ENCODE results near the gene SYNJ2. TPM values are rescaled to one million over a fixed set of nuclear protein-coding genes. Genes with fewer than 3 reads are reported as not detected.

The SYNJ2 gene
- total and polyA plus RNA-seq, 2 experiments from 2014 or later = 2.8 to 5.6 TPM

DNA sequence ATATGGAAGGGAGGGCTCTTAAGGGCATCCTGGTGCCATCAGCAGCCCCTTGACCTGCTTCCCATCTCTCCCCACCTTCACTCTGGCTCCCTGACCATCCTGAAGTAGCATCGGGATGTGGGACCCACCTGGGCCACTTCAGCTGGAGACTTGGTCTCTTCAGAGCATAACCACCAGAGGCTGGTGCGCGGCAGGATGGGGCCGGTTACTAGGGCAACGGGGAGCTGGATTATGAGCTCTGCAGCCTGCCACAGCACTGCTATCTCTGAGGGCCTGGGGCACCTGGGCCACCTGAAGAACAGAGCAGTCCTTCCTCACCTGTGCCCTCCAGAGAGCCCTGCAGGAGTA is 79.7 kb downstream of the SYNJ2 start (continued):
- TF ChIP-seq, protein P1, sequence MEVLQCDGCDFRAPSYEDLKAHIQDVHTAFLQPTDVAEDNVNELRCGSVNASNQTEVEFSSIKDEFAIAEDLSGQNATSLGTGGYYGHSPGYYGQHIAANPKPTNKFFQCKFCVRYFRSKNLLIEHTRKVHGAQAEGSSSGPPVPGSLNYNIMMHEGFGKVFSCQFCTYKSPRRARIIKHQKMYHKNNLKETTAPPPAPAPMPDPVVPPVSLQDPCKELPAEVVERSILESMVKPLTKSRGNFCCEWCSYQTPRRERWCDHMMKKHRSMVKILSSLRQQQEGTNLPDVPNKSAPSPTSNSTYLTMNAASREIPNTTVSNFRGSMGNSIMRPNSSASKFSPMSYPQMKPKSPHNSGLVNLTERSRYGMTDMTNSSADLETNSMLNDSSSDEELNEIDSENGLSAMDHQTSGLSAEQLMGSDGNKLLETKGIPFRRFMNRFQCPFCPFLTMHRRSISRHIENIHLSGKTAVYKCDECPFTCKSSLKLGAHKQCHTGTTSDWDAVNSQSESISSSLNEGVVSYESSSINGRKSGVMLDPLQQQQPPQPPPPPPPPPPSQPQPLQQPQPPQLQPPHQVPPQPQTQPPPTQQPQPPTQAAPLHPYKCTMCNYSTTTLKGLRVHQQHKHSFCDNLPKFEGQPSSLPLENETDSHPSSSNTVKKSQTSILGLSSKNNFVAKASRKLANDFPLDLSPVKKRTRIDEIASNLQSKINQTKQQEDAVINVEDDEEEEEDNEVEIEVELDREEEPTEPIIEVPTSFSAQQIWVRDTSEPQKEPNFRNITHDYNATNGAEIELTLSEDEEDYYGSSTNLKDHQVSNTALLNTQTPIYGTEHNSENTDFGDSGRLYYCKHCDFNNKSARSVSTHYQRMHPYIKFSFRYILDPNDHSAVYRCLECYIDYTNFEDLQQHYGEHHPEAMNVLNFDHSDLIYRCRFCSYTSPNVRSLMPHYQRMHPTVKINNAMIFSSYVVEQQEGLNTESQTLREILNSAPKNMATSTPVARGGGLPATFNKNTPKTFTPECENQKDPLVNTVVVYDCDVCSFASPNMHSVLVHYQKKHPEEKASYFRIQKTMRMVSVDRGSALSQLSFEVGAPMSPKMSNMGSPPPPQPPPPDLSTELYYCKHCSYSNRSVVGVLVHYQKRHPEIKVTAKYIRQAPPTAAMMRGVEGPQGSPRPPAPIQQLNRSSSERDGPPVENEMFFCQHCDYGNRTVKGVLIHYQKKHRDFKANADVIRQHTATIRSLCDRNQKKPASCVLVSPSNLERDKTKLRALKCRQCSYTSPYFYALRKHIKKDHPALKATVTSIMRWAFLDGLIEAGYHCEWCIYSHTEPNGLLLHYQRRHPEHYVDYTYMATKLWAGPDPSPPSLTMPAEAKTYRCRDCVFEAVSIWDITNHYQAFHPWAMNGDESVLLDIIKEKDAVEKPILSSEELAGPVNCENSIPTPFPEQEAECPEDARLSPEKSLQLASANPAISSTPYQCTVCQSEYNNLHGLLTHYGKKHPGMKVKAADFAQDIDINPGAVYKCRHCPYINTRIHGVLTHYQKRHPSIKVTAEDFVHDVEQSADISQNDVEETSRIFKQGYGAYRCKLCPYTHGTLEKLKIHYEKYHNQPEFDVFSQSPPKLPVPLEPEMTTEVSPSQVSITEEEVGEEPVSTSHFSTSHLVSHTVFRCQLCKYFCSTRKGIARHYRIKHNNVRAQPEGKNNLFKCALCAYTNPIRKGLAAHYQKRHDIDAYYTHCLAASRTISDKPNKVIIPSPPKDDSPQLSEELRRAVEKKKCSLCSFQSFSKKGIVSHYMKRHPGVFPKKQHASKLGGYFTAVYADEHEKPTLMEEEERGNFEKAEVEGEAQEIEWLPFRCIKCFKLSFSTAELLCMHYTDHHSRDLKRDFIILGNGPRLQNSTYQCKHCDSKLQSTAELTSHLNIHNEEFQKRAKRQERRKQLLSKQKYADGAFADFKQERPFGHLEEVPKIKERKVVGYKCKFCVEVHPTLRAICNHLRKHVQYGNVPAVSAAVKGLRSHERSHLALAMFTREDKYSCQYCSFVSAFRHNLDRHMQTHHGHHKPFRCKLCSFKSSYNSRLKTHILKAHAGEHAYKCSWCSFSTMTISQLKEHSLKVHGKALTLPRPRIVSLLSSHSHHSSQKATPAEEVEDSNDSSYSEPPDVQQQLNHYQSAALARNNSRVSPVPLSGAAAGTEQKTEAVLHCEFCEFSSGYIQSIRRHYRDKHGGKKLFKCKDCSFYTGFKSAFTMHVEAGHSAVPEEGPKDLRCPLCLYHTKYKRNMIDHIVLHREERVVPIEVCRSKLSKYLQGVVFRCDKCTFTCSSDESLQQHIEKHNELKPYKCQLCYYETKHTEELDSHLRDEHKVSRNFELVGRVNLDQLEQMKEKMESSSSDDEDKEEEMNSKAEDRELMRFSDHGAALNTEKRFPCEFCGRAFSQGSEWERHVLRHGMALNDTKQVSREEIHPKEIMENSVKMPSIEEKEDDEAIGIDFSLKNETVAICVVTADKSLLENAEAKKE (CRISPR knock-in tag; IDR thresholded peaks at IDR 0.05) = no peak
- TF ChIP-seq, protein P2, sequence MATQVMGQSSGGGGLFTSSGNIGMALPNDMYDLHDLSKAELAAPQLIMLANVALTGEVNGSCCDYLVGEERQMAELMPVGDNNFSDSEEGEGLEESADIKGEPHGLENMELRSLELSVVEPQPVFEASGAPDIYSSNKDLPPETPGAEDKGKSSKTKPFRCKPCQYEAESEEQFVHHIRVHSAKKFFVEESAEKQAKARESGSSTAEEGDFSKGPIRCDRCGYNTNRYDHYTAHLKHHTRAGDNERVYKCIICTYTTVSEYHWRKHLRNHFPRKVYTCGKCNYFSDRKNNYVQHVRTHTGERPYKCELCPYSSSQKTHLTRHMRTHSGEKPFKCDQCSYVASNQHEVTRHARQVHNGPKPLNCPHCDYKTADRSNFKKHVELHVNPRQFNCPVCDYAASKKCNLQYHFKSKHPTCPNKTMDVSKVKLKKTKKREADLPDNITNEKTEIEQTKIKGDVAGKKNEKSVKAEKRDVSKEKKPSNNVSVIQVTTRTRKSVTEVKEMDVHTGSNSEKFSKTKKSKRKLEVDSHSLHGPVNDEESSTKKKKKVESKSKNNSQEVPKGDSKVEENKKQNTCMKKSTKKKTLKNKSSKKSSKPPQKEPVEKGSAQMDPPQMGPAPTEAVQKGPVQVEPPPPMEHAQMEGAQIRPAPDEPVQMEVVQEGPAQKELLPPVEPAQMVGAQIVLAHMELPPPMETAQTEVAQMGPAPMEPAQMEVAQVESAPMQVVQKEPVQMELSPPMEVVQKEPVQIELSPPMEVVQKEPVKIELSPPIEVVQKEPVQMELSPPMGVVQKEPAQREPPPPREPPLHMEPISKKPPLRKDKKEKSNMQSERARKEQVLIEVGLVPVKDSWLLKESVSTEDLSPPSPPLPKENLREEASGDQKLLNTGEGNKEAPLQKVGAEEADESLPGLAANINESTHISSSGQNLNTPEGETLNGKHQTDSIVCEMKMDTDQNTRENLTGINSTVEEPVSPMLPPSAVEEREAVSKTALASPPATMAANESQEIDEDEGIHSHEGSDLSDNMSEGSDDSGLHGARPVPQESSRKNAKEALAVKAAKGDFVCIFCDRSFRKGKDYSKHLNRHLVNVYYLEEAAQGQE (IDR thresholded peaks at IDR 0.05; ENCODE audit: unreplicated experiment) = no peak
- no peak for TF ChIP-seq EZH2 (IDR thresholded peaks at IDR 0.05; ENCODE audit: low read depth, unreplicated experiment)

DNA sequence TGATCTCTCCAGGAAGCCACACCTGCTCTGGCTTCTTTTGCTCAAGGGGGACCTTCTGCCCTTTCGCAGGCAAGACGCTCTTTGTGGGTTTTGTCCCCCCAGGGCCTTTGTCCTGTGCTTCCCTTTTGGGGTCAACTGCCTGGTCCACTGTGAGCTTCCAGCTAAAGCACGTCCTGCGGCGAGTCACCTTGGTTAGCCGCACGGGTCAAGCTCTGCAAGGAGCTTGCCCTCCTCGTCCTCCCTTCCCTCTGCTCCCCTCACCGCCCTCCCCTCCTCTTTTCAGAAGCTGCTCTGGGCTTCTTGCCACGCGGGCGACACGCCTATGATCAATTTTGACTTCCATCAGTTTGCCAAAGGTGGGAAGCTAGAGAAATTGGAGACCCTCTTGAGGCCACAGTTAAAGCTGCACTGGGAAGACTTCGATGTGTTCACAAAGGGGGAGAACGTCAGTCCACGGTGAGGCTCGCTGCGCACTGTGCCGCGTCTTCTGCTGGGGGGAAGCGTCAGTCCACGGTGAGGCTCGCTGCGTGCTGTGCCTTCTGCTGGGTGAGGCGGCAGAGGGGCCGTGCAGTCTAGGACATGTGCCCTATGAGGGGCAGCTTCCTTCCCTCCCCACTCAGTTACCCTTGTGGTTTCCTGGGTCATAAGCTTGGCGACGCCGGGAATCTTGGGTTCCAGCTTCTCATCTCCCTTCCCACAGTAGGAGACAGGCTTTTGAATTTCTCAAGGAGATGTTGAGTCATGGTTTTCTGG is 80.2 kb downstream of the SYNJ2 start:
- no peaks in the 10 kb centered on the region for H3K79me2 ChIP-seq (replicated peaks; ENCODE audit: insufficient read depth)
- Mint-ChIP-seq H3K9me3 (no peaks in the 10 kb centered on the region), H3K36me3 (ENCODE audit: low read depth) (peaks cover 11% of the 10 kb centered on the region; the same call in 1 of the 3 replicates), H3K4me3 (no peak overlapping the region), H3K4me1 (peaks cover 6% of the 10 kb centered on the region), H3K27ac (no peak overlapping the region), H3K27me3 (ENCODE audit: insufficient read depth, low read depth, poor library complexity) (peaks cover 4% of the 10 kb centered on the region)
- ATAC-seq (no peak), DNase-seq (ENCODE audit: low spot score) (no peak)
- H3K4me1 ChIP-seq (ENCODE audit: insufficient read depth) = no peaks in the 10 kb centered on the region
- no peak overlapping the region for H2AFZ ChIP-seq
- H3K36me3 ChIP-seq (ENCODE audit: insufficient read depth) = no peaks in the 10 kb centered on the region
- H3K4me2 ChIP-seq = no peak overlapping the region
- H3K27me3 ChIP-seq (ENCODE audit: insufficient read depth) = no peaks in the 10 kb centered on the region
- H3K4me3 ChIP-seq = no peak overlapping the region
- H3K9me2 ChIP-seq (ENCODE audit: insufficient read depth) = no peaks in the 10 kb centered on the region
- no peaks in the 10 kb centered on the region for H4K20me1 ChIP-seq (replicated peaks; ENCODE audit: insufficient read depth)
- no peak overlapping the region for H3K27ac ChIP-seq (ENCODE audit: low read depth)
- no peaks in the 10 kb centered on the region for H3F3A ChIP-seq (replicated peaks; ENCODE audit: low read depth)
- no peak for TF ChIP-seq NANOG (IDR thresholded peaks at IDR 0.05; ENCODE audit: borderline replicate concordance)
- TF ChIP-seq, protein P1 (CRISPR knock-in tag; IDR thresholded peaks at IDR 0.05) = no peak

Measured in GM23338 (cell line).